Purkinje cell (primary cell): ENCODE results near the gene AOX1. TPM values are rescaled to one million over a fixed set of nuclear protein-coding genes. Genes with fewer than 3 reads are reported as not detected.

Experiments used
- polyA plus RNA-seq: library from polyadenylated mRNA; unstranded; fragments of >200 nt; fragmentation: Nextera tagmentation; gene quantifications from 2 replicates; pipeline ENCODE4 v1.2.1, GENCODE V29; 2014

AOX1 gene
- 5.8 and 7.5 TPM in 2 replicates for polyA plus RNA-seq

DNA sequence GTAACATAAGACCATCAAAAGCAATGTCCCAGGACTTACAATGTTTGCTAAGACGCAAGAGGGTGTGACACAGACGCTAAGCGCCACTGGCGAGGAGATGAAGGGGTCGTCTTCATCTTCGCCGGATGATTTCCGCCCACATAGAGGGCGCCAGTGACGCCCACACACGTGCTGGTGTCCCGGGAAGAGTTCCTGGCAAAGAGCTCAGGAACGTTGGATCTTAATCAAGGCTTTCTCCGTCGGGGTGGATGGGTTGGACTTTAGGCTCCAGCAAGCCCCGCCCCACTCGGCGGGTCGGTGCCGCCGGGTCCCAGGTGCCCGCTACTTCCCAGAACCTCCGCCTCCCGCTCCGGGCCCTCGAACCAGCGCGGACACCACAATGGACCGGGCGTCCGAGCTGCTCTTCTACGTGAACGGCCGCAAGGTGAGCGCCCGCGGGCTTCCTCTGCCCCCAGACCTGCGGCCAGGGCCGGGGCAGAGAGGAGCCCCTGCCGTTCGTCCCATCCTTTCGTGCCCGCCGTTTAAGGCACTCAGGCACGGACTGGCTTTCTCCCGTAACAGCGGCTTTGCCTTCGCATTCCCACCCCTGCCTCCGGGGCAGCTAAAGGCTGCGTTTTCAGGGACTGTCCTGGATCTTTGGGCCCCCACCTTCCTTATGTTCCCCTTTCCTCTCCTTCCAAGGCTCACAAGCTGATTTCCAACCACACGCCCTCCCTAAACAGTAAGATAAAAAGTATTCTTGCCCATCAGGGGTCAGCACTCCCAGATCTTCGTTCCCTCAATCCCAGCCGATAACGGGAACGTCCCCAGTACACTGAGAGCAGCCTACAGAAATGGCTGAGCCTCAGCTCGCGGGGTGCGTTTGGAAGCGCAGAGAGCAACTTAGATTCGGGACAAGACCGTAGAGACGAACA lies at the start of gene AOX1:
AOX1 (plus strand) TSS at position 285 of the 914 bp plus-strand sequence; CDS start at position 380, 95 bp downstream.

Other genes starting within 250 kb of the AOX1 start
- 3.6 and 6.6 TPM in 2 replicates for gene KCTD18, start 75.9 kb upstream of the AOX1 start, polyA plus RNA-seq
- gene SGO2, start 59.8 kb upstream of the AOX1 start, polyA plus RNA-seq = 9.7 and 10.3 TPM in 2 replicates
- 122 and 162 TPM in 2 replicates for gene BZW1, start 225.9 kb downstream of the AOX1 start, polyA plus RNA-seq